ENCODE results near the gene CNN2. TPM values are rescaled to one million over a fixed set of nuclear protein-coding genes. Genes with fewer than 3 reads are reported as not detected.

CNN2 gene
- total RNA-seq, 1 donor from 2014 or later: 76.1 TPM

DNA sequence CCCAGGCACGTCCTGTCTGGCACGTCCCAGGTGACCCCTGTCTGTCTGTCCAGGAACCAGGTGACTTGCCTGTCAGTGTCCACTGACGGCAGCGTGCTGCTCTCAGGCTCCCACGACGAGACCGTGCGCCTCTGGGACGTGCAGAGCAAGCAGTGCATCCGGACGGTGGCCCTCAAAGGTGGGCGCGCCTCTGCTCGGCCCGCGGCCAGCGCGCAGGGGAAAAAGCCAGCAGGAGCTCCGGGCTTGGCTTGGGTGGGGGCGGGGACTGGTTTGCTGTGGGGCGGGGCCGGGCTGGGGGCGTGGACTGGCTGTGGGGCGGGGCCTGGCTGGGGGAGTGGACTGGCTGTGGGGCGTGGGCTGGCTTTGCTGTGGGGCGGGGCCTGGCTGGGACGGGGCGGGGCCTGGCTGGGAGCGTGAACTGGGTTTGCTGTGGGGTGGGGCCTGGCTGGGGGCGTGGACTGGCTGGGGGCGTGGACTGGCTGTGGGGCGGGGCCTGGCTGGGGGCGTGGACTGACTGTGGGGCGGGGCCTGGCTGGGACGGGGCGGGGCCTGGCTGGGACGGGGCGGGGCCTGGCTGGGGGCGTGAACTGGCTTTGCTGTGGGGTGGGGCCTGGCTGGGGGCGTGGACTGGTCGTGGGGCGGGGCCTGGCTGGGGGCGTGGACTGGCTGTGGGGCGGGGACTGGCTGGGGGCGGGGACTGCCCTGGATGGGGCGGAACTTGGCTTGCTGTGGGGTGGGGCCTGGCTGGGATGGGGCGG, 35.1 kb upstream of the CNN2 start:
- DNase-seq (ENCODE audit: extremely low spot score in 2 of 2): no peak
- intact Hi-C loops (cut with DNase I): no loop called here
- Histone ChIP-seq H3K4me1 (peaks cover 7% of the 10 kb centered on the region), H3K9me3 (no peaks in the 10 kb centered on the region), H3K27me3 (no peaks in the 10 kb centered on the region), H3K36me3 (peaks cover 0 to 36% of the 10 kb centered on the region in 2 donors), H3K4me3 (no peak overlapping the region), H3K27ac (no peak overlapping the region)
- TF ChIP-seq POLR2A (IDR thresholded peaks at IDR 0.05) (no peak), POLR2AphosphoS5 (IDR thresholded peaks at IDR 0.05; ENCODE audit: insufficient read depth in 1 of 2, low read depth in 1 of 2) (no peak)
- TF ChIP-seq, protein P1, sequence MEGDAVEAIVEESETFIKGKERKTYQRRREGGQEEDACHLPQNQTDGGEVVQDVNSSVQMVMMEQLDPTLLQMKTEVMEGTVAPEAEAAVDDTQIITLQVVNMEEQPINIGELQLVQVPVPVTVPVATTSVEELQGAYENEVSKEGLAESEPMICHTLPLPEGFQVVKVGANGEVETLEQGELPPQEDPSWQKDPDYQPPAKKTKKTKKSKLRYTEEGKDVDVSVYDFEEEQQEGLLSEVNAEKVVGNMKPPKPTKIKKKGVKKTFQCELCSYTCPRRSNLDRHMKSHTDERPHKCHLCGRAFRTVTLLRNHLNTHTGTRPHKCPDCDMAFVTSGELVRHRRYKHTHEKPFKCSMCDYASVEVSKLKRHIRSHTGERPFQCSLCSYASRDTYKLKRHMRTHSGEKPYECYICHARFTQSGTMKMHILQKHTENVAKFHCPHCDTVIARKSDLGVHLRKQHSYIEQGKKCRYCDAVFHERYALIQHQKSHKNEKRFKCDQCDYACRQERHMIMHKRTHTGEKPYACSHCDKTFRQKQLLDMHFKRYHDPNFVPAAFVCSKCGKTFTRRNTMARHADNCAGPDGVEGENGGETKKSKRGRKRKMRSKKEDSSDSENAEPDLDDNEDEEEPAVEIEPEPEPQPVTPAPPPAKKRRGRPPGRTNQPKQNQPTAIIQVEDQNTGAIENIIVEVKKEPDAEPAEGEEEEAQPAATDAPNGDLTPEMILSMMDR (IDR thresholded peaks at IDR 0.05): no peak

DNA sequence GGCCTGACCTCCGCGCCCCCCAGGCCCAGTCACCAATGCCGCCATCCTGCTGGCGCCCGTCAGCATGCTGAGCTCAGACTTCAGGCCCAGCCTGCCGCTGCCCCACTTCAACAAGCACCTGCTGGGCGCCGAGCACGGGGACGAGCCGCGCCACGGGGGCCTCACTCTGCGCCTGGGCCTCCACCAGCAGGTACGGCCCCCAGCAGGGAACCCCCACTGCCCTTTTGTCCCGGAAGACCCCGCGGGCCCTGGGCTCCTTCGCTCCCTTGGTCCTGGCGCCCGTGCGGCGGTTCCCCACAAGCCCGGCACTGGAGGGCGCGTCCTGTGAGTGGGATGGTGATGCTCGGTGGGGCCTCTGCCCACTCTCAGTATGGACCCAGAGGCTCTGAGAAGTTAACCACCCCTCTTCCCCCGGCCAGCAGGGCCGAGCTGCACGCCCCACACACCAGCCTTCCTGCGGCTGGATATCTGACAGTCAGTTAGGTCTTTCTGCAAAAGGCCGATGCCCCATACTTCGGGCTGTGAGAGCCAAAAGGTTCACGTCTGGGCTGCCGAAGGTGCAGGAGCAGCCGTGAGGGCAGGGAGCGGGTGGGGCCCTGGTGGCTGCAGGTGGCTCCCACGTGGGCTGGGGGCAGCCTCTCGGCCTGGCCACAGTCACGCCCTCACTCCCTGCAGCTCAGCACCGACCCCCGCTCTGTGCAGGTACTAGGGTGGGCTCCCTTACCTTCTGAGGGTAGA, 34.3 kb upstream of the CNN2 start:
- TF ChIP-seq POLR2A (IDR thresholded peaks at IDR 0.05): no peak
- TF ChIP-seq, protein P1 (IDR thresholded peaks at IDR 0.05): no peak
- no peak for TF ChIP-seq POLR2AphosphoS5 (IDR thresholded peaks at IDR 0.05; ENCODE audit: insufficient read depth in 1 of 2, low read depth in 1 of 2)
- Histone ChIP-seq H3K4me3 (no peak overlapping the region), H3K27me3 (no peaks in the 10 kb centered on the region), H3K27ac (no peak overlapping the region), H3K36me3 (peaks cover 0 to 29% of the 10 kb centered on the region in 2 donors), H3K9me3 (no peaks in the 10 kb centered on the region), H3K4me1 (peaks cover 11% of the 10 kb centered on the region)
- DNase-seq (ENCODE audit: extremely low spot score in 2 of 2): no peak
- intact Hi-C loops (cut with DNase I): no loop called here

DNA sequence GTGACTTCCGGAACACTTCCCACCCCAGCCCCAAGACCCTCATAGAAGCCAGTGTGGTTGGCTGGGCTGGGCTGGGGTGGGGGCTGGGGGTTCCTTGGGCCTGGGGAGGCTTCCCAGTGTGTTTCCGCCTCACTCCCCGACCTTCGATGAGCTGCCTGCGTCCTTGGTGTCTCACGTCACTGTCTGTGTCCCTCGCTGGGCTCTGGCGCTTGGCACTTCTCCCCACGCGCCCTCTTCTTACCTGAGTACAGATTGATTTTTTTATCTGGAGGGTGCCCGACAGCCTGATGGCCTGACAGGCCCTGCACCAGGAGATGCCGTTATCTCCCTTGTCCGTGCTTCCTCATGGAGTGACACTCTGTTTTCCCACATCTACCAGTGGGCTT, 33.7 kb upstream of the CNN2 start:
- H3K27me3 ChIP-seq: no peaks in the 10 kb centered on the region
- intact Hi-C loops (cut with DNase I): no loop called here
- H3K4me1 ChIP-seq: peaks cover 11% of the 10 kb centered on the region
- DNase-seq (ENCODE audit: extremely low spot score in 2 of 2): no peak
- no peak overlapping the region for H3K4me3 ChIP-seq
- no peak for TF ChIP-seq POLR2AphosphoS5 (IDR thresholded peaks at IDR 0.05; ENCODE audit: insufficient read depth in 1 of 2, low read depth in 1 of 2)
- H3K9me3 ChIP-seq: no peaks in the 10 kb centered on the region
- H3K36me3 ChIP-seq: peaks cover 0 to 26% of the 10 kb centered on the region in 2 donors
- H3K27ac ChIP-seq: no peak overlapping the region

DNA sequence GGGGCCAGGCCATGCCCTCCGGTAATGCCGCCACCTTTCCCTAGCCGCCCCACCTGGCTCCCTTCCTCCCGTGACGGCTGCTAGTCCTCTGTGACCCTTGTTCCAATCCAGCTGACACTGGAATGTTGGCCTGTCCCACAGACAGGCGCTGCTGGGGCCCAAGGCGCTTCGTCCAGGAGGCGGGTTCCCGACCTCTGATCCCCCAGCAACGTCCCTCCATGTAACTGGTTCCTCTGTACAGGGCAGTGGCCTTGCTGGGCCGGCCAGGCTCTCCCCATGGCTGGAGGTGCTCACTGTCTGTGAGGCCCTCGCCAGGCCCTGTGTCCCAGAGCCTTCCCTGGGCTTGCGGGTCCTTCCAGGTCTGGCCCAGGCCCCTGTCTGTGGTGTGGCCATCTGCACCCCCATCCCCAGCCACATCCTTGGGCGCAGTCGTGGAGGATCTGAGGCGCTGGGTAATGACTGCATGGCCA, 33.0 kb upstream of the CNN2 start:
- H3K27me3 ChIP-seq: no peaks in the 10 kb centered on the region
- no peaks in the 10 kb centered on the region for H3K9me3 ChIP-seq
- no peak for DNase-seq (ENCODE audit: extremely low spot score in 2 of 2)
- intact Hi-C loops (cut with DNase I): no loop called here
- peaks cover 0 to 26% of the 10 kb centered on the region in 2 donors for H3K36me3 ChIP-seq
- TF ChIP-seq POLR2AphosphoS5 (IDR thresholded peaks at IDR 0.05; ENCODE audit: insufficient read depth in 1 of 2, low read depth in 1 of 2): no peak
- no peak for TF ChIP-seq POLR2A (IDR thresholded peaks at IDR 0.05)
- TF ChIP-seq, protein P1 (IDR thresholded peaks at IDR 0.05): no peak
- no peak overlapping the region for H3K4me3 ChIP-seq
- peaks cover 11% of the 10 kb centered on the region for H3K4me1 ChIP-seq
- H3K27ac ChIP-seq: no peak overlapping the region

DNA sequence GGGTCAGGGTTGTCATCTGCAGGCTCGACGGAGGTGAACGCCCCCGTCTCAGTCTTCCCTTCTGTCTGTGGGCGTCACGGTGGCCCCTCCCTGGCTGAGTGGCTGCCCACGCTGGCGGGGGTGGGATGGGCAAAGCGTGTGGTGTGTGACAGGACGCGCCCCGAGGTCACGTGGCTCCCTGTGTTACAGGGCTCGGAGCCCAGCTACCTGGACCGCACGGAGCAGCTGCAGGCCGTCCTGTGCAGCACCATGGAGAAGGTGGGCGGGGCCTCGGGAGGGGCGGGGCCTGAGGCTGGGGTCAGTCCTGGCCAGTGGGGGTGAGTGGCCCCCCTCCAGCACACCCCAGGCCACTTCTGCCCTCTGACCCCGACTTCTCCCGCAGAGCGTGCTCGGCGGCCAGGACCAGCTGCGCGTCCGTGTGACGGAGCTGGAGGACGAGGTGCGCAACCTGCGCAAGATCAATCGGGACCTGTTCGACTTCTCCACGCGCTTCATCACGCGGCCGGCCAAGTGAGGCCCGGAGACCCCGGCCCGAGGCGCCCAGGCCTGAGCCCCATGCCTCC, 32.5 kb upstream of the CNN2 start:
- intact Hi-C loops (cut with DNase I): no loop called here

More for the DNA sequence above, 32.5 kb upstream of the CNN2 start:
- TF ChIP-seq, protein P1 (IDR thresholded peaks at IDR 0.05): no peak
- TF ChIP-seq POLR2A (IDR thresholded peaks at IDR 0.05): no peak
- TF ChIP-seq POLR2AphosphoS5 (IDR thresholded peaks at IDR 0.05; ENCODE audit: insufficient read depth in 1 of 2, low read depth in 1 of 2): no peak
- H3K36me3 ChIP-seq: peaks cover 0 to 26% of the 10 kb centered on the region in 2 donors
- no peak overlapping the region for H3K4me3 ChIP-seq
- H3K9me3 ChIP-seq: no peaks in the 10 kb centered on the region
- peaks cover under 1% of the 10 kb centered on the region for H3K27me3 ChIP-seq
- H3K27ac ChIP-seq: no peak overlapping the region
- H3K4me1 ChIP-seq: peaks cover 11% of the 10 kb centered on the region
- no peak for DNase-seq (ENCODE audit: extremely low spot score in 2 of 2)

All from vagina (tissue), 2 donors.